Esophagus squamous epithelium (tissue), 4 donors: Measurements from ENCODE around the gene MCTP2.

Source experiments
- POLR2A ChIP-seq, 4 donors: fragments of 450-650 bp; IDR thresholded peaks; one replicate each; pipeline ENCODE4 v1.6.1; 2017; ENCODE audit warnings: antibody characterized with exemption in 4 of 4, mild to moderate bottlenecking in 4 of 4, moderate library complexity in 3 of 4
- TF ChIP-seq, protein P1 (sequence below), 6 experiments: fragments of 450-650 bp in 4 of 6; fragments of 200-600 bp in 2 of 6; sonication (generic) in 2 of 6; IDR thresholded peaks; one replicate each; pipeline ENCODE4 v1.5.1; 2016 to 2019; ENCODE audit warnings: antibody characterized with exemption in 6 of 6, mild to moderate bottlenecking in 4 of 6, moderate library complexity in 4 of 6

DNA sequence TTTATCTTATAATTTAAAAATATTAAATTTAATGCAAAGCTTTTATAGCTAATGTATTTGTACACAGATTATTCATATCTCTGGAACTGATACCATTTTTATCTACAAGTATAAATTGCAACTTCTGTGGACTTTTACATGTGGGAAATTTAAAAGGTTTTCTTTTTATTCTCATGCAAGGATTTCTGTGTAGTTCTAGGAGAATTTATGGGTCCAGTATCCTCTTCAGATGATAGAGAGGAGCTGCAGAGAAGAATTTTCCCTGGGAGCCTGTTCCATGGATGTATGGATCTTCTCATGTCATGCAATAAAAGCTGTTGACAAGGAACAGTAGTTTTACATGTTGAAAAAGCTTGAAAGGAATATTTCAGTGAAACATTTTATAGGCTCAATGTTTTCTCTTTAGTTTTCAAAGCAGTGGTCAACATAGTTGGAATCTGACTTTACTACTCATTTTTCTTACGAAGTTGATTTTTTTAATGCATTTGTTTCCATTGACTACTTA, 119.7 kb downstream of the MCTP2 start:
- TF ChIP-seq, protein P1, sequence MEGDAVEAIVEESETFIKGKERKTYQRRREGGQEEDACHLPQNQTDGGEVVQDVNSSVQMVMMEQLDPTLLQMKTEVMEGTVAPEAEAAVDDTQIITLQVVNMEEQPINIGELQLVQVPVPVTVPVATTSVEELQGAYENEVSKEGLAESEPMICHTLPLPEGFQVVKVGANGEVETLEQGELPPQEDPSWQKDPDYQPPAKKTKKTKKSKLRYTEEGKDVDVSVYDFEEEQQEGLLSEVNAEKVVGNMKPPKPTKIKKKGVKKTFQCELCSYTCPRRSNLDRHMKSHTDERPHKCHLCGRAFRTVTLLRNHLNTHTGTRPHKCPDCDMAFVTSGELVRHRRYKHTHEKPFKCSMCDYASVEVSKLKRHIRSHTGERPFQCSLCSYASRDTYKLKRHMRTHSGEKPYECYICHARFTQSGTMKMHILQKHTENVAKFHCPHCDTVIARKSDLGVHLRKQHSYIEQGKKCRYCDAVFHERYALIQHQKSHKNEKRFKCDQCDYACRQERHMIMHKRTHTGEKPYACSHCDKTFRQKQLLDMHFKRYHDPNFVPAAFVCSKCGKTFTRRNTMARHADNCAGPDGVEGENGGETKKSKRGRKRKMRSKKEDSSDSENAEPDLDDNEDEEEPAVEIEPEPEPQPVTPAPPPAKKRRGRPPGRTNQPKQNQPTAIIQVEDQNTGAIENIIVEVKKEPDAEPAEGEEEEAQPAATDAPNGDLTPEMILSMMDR (IDR thresholded peaks at IDR 0.05) = no peak
- no peak for TF ChIP-seq POLR2A (IDR thresholded peaks at IDR 0.05)
